ENCODE results near the gene IMPDH2. TPM values are rescaled to one million over a fixed set of nuclear protein-coding genes. Genes with fewer than 3 reads are reported as not detected.

The IMPDH2 gene
- total and polyA plus RNA-seq, 2 of the 4 experiments (the other 2 are of a cell fraction), result 190 to 296 TPM

- ATAC-seq (ENCODE audit: low read depth) (no peak), DNase-seq (no peak)
- ChIA-PET CTCF (no interaction called here), POLR2A (ENCODE audit: unreplicated experiment) (no interaction called here)
- no peak overlapping the region for H4K5ac ChIP-seq (ENCODE audit: low read depth, low read length)
- intact Hi-C loops (cut with micrococcal nuclease) (no loop called here), in situ Hi-C loops (cut with MboI; ENCODE audit: low sequenced_read_pairs) (no loop called here), dilution Hi-C loops (cut with HindIII; ENCODE audit: low sequenced_read_pairs, unreplicated experiment) (no loop called here)
- no peaks in the 10 kb centered on the region for H3K9me3 ChIP-seq (ENCODE audit: control insufficient read depth, insufficient read depth, low read length)
- H3K4me1 ChIP-seq (ENCODE audit: control insufficient read depth, insufficient read depth, low read length), result peaks cover 5% of the 10 kb centered on the region
- WGBS, 2 experiments (ENCODE audit: extremely low coverage in 2 of 2, insufficient read length in 1 of 2), result 63% methylated on average over 2 of the region's 7 CpGs; no CpG with 5 or more reads in 1 of the 2 experiments
- H3K18ac ChIP-seq (ENCODE audit: low read depth, low read length), result no peak overlapping the region
- H3K14ac ChIP-seq (replicated peaks; ENCODE audit: low read depth, low read length), result no peak overlapping the region
- no peak overlapping the region for H2AK9ac ChIP-seq (replicated peaks; ENCODE audit: low read depth, low read length, poor library complexity)
- no peak for TF ChIP-seq FOS (IDR thresholded peaks at IDR 0.05; ENCODE audit: low read depth, low read length)
- no peak for TF ChIP-seq MAFK (IDR thresholded peaks at IDR 0.05; ENCODE audit: low read depth, low read length)
- TF ChIP-seq, protein P1, sequence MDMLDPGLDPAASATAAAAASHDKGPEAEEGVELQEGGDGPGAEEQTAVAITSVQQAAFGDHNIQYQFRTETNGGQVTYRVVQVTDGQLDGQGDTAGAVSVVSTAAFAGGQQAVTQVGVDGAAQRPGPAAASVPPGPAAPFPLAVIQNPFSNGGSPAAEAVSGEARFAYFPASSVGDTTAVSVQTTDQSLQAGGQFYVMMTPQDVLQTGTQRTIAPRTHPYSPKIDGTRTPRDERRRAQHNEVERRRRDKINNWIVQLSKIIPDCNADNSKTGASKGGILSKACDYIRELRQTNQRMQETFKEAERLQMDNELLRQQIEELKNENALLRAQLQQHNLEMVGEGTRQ (IDR thresholded peaks at IDR 0.05; ENCODE audit: low read depth, low read length), result no peak
- TF ChIP-seq MXI1 (IDR thresholded peaks at IDR 0.05; ENCODE audit: borderline replicate concordance, low read depth, low read length), result no peak
- TF ChIP-seq CHD1 (IDR thresholded peaks at IDR 0.05; ENCODE audit: low read depth, low read length), result no peak
- TF ChIP-seq NFE2L2 (IDR thresholded peaks at IDR 0.05; ENCODE audit: low read depth, low read length), result no peak
- TF ChIP-seq, protein P2, sequence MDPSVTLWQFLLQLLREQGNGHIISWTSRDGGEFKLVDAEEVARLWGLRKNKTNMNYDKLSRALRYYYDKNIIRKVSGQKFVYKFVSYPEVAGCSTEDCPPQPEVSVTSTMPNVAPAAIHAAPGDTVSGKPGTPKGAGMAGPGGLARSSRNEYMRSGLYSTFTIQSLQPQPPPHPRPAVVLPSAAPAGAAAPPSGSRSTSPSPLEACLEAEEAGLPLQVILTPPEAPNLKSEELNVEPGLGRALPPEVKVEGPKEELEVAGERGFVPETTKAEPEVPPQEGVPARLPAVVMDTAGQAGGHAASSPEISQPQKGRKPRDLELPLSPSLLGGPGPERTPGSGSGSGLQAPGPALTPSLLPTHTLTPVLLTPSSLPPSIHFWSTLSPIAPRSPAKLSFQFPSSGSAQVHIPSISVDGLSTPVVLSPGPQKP (IDR thresholded peaks at IDR 0.05; ENCODE audit: borderline replicate concordance, low read depth, low read length), result no peak
- TF ChIP-seq MAZ (IDR thresholded peaks at IDR 0.05; ENCODE audit: borderline replicate concordance, low read depth, low read length), result no peak
- no peak for TF ChIP-seq RAD21 (IDR thresholded peaks at IDR 0.05; ENCODE audit: low read length)
- no peak for TF ChIP-seq BHLHE40 (IDR thresholded peaks at IDR 0.05; ENCODE audit: low read depth, low read length)
- no peak for TF ChIP-seq RCOR1 (IDR thresholded peaks at IDR 0.05; ENCODE audit: insufficient replicate concordance, low read length)
- no peak for TF ChIP-seq CEBPB (IDR thresholded peaks at IDR 0.05; ENCODE audit: low read depth, low read length)
- no peak for TF ChIP-seq CTCF (conservative IDR thresholded peaks at IDR 0.05; ENCODE audit: low read depth, low read length)
- TF ChIP-seq SMC3 (IDR thresholded peaks at IDR 0.05; ENCODE audit: low read depth, low read length), result no peak
- no peak for TF ChIP-seq POLR2A (IDR thresholded peaks at IDR 0.05; ENCODE audit: low read depth, low read length)
- TF ChIP-seq RFX5 (IDR thresholded peaks at IDR 0.05; ENCODE audit: low read depth, low read length), result no peak
- H3K4me3 ChIP-seq (ENCODE audit: insufficient read depth, low read depth, low read length), result no peak overlapping the region
- H2BK5ac ChIP-seq (ENCODE audit: low read depth, low read length, poor library complexity, severe bottlenecking), result no peak overlapping the region
- H2AFZ ChIP-seq (replicated peaks; ENCODE audit: low read length, poor library complexity), result no peak overlapping the region
- H3K4ac ChIP-seq (ENCODE audit: low read depth, low read length), result no peak overlapping the region
- H3K27me3 ChIP-seq (ENCODE audit: control insufficient read depth, insufficient read depth, low read length), result no peaks in the 10 kb centered on the region
- no peak overlapping the region for H3K23ac ChIP-seq (ENCODE audit: low read depth, low read length)
- H2AK5ac ChIP-seq (ENCODE audit: low read depth, low read length), result no peak overlapping the region
- peaks cover 35% of the 10 kb centered on the region for H3K36me3 ChIP-seq (ENCODE audit: control insufficient read depth, insufficient read depth, low read length)
- no TSS peak for BruUV-seq (replicated peaks)
- no peaks in the 10 kb centered on the region for H3K9me1 ChIP-seq (ENCODE audit: insufficient read depth, low read length)
- H2BK15ac ChIP-seq (ENCODE audit: low read depth, low read length), result no peak overlapping the region
- H4K8ac ChIP-seq (ENCODE audit: low read depth in 2 of 2, low read length in 2 of 2), result no peak overlapping the region
- no peaks in the 10 kb centered on the region for H4K20me1 ChIP-seq (ENCODE audit: insufficient read depth, low read length)
- no peak overlapping the region for H3K56ac ChIP-seq (ENCODE audit: extremely low read depth, insufficient read depth, low read length)
- no peak overlapping the region for H2BK120ac ChIP-seq (ENCODE audit: low read depth, low read length)
- no peak overlapping the region for H3K27ac ChIP-seq (ENCODE audit: insufficient read depth, low read length)
- no peak overlapping the region for H2BK20ac ChIP-seq (ENCODE audit: low read depth, low read length)
- no peak overlapping the region for H3K4me2 ChIP-seq (ENCODE audit: low read depth, low read length)
- peaks cover 26 to 28% of the 10 kb centered on the region in 2 experiments for H3K79me1 ChIP-seq (ENCODE audit: low read depth in 1 of 2, low read length in 2 of 2)
- H3K9ac ChIP-seq (ENCODE audit: low read depth, low read length), result no peak overlapping the region
- no peak overlapping the region for H4K91ac ChIP-seq (ENCODE audit: insufficient read depth, low read depth, low read length)
Observed at GRCh38 chr3:48985831-48986376, 43.3 kb downstream of the IMPDH2 start.

All from IMR-90 (cell line).